GM04504 (cell line): ENCODE data around the gene IGFN1.
"Not testable (repeated sequence)": the region's sequence is repeated elsewhere in the genome, so short reads cannot be mapped to it uniquely, and the experiment has no call there.

Source experiments
- DNase-seq: peaks from one replicate; pipeline ENCODE4 v3.0.0-alpha.2; 2012; ENCODE audit warnings: low read depth

Gene IGFN1

DNA sequence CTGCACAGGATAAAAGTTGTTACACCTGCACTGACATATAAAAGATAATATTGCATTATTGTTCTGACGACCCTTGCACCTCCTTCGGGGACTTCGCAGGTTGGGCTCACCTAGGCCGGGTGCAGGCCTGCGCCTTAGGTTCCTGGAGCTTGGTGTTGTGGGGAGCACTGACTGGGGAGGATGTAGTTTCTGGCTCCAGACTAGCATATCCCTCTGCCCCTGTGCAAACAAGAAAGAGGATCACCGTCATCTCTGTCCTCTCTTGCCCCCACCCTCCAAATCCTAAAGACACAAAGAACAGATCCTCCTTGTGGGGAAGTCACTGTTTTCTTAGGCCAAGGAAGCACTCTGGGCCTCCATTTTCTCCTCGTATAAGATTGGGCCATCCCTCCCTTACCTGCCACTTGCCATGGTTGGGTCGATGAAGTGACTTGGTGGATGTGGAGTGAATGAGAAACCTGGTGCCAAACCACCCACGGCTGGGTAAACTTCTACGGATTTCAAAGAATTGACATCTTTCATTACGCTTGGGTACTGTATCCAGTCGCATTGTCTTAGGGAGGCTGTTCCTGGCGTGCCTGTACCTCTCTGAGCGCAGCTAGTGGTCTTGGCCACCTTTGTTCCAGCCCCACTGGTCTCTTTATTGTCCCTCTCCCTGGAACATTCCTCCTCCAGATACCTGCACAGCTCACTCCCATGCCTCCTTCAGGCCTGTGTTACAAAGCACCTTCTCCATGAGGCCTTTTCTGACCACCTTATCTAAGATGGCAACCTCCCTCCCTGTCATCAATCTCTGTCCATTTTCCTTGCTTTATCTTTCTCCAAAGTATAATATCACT lies 58.3 kb downstream of the IGFN1 start:
- DNase-seq = no peak

DNA sequence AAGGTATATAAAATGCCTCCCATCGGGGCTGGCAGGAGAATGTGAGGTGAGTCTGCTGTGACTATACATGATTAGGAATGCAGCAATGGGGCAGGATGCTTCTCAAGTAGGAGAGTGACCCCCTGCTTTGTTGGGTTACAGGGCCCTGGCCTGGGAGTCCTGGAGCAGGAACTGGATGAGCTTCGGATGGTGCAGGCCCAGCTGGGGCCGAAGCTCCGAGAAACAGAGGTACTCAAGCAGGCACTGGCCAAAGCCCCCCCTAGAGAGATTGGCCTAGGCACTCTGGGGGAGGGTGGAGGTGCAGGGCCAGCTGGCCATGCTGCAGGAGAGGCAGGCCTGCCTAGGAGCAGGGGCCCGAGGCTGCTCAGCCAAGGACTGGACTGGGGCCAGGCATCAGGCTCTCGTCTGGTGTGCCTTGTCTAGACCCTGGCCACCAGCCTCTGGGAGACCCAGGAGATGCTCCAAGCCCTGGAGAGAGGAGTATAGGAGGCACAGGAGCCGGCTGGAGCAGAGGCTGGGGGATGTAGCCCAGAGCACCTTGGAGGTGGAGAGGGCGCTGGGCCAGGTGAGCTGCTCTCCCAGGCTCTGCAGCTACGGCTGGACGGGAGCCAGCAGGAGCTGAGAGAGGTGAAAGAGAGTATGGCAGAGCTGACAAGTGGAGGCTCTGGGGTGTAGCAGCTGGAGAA lies 59.8 kb downstream of the IGFN1 start:
- DNase-seq = no peak

DNA sequence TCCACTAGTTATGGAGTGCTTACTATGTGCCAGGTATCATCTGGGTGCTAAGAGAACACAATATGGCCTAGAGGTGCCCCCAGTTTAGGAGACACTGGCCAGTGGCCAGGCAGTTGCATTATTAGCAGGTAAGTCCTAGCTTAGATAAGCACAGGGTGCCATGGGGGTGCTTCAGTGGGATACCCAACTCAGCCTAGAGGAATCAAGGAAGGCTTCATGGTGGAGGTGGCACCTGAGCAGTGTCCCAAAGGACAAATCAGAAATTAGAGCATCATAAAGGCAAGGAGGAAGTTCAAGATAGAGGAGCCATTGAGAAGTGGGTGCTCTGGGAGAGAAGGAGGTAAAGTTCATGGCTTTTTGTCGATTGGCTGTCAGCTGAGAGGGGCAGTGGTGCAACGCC lies 60.8 kb downstream of the IGFN1 start:
- no peak for DNase-seq

DNA sequence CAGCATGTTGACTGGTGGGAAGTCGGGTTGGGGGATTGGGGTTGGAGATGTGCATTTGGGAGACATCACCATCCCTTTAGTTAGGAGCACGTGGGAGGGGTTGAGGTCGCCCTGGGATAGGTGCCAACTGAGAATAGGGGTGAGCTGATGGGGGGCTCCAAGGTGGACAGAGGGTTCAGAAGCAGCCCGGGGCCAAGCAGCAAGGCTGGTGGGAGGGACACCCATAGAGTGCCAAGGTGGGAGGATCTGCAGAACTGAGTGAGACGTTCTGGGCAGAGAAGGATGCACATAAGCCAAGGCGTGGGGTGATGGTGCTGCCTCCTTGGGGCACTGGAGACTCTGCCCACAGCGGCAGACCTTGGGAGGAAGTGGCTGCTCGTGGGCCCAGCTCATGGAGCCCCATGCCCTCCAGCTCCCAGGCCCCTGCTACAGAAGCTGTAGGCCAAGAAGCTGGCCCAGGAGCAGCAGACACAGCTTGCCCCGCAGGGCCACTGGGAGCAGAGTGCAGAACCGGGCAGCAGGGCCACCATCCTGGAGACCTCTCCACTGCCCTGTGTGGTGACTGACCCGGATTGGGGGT lies 61.3 kb downstream of the IGFN1 start:
- no peak for DNase-seq

DNA sequence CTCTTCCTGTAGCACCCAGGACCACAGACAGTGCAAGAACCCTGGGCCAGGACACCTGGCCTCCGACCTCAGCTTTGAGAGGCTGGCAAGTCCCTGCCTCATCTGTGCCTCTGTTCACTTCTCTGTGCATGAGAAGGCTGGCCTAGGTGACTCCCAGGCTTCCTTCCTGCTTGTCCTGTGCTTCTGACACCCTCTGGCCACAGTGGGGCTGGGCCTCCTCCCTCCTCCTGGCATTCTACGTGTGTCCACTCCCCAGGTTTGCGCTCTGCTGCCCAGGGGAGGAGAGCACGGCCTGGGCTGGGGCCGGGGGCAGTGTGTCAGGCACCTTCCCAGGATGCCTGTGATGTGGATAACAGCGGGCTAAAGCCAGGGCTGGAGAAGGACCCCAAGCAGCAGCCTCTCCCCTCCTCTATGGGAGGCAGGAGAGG lies 62.3 kb downstream of the IGFN1 start:
- no peak for DNase-seq

DNA sequence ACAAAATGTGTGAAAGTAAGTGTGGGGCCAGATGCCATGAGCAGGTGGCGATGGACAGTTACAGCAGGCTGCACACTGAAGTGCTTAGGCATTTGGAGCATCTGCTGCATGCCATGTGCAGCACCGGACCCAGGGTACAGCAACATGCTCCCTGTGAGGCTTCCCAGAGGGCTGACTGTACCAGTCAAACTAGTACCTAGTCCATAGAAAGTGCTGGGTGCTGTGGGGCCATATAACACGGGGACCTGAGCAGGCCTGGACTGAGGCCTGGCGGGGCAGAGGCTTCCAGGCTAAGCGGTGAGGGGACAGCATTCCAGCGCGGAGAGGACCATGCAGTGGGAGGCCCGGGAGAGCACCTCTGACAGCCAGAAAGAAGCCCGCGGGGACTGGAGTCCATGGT lies 62.8 kb downstream of the IGFN1 start:
- no peak for DNase-seq

DNA sequence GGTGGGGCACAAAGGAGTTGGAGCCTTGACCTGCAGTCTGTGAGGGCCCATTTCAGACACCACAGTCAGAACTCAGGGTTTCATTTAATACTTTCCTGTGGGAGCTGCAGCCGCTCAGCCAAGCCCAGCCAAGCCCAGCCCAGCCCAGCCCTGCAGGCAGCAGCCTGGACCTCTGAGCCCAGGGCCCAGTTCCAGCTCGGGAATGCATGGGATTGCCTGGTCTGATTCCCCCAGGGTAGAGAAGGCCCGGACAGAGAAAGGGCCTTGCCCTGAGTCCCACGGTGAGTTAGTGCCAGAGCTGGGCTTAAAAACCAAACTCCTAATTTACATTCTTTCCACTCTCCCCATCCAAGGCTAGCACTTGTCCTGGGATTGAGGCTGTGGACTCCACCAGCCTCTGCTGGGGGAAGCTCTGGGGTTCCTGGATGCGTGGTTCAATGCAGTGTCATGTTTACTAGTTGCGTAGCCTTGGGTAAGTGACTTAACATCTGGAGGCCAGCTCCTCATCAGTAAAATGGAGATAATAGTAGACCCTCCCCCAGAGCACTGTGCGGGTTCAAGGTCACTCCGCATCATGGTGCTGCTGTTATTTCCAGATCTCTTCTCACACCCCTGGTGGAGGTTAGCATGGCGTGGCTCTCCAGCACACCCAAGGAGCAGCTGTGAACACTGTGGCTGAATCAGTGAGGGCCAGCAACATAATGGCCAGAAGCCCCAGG lies 63.4 kb downstream of the IGFN1 start:
- no peak for DNase-seq

DNA sequence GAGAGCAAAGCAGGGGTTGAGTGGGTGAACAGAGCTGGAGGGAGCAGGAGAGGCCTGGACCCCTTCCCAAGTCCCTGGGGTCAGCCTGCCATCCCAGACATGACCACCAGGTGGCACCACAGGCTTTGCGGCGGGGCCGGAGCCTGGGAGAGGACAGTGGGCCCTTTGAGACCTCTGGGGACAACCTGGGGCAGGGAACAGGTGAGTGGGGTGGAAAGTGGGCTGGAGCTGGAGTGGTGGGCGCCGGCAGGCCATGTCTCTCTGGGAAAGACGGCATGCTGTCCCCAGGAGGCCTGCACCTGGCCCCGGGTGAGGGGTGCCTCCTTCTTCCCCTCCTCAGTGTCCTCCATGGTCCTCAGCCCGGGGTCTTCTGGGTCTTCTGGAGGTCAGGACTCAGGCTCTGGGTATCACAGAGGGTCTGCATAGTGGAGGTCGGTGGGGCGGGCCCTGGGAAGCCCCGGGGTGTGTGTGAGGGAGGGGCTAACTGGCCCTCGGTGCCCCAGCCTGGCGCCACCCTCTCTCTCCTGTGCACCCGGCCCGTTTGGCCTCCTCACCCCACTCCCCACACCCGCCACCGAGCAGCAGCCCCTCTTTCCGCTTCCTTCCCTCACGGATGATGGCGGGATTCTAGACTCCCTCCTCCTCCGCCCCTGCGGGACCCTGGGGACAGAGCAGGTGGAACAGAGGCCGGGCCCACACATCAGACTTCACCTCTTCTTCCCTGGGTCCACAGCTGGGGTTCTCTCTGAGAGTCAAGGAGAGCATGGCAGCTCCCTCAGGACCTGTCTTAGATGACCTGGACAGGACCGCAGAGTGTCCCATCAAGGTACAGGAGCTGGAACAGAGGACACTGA lies 64.2 kb downstream of the IGFN1 start:
- DNase-seq = no peak

DNA sequence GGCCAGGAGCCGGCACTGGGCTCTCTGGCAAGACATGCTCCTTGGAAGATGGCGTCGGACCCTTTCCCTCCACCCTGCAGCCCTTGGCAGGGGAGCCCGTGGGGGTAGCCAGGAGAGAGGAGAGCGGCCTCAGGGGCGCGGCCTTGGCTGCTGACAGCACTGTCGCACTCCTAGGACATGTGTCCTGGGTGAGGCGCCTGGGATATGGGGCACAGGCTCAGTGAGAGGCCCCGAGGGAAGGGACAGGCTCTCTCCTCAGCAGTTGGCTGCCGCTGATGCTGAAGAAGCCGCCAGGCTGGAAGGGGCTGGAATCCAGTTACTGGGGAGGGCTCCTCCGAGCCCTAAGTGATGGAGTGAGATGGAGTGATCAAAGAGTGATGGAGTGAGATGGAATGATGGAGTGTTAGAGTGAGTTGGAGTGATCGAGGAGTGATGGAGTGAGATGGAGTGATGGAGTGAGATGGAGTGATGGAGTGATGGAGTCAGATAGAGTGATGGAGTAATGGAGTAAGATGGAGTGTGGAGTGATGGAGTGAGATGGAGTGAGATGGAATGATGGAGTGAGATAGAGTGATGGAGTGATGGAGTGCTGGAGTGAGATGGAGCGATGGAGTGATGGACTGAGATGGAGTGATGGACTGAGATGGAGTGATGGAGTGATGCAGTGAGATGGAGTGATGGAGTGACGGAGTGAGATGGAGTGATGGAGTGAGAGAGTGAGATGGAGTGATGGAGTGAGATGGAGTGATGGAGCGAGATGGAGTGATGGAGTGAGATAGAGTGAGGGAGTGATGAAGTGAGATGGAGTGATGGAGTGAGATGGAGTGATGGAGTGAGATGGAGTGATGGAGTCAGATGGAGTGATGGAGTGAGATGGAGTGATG lies 65.1 kb downstream of the IGFN1 start:
- no peak for DNase-seq

DNA sequence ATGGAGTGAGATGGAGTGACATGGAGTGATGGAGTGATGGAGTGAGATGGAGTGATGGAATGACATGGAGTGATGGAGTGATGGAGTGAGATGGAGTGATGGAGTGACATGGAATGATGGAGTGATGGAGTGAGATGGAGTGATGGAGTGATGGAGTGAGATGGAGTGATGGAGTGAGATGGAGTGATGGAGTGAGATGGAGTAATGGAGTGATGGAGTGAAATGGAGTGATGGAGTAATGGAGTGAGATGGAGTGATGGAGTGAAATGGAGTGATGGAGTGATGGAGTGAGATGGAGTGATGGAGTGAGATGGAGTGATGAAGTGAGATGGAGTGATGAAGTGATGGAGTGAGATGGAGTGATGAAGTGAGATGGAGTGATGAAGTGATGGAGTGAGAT lies 67.5 kb downstream of the IGFN1 start:
- not testable (repeated sequence) for DNase-seq

DNA sequence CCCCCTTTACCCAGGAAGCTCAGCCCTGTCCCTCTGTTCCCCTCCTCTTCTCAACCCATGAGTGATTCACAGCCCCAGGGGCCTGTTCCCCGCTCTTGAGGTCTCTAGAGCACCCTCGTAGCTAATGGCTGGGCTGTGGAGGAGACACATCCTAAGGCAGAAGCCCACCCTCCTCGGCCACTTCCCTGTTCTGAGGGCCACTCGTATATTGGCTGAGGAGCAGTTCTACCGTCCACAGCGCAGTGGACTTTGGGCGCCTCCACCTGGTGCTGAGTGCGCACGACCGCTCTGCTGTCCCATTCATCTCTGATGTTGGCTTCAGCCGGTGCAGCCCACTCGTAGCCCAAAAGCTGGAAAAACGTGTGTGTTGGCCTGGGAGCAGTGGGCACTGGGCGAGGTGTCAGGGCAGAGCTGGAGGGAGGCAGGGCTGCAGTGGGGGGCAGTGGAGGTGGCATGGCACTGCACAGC lies 68.2 kb downstream of the IGFN1 start:
- no peak for DNase-seq

DNA sequence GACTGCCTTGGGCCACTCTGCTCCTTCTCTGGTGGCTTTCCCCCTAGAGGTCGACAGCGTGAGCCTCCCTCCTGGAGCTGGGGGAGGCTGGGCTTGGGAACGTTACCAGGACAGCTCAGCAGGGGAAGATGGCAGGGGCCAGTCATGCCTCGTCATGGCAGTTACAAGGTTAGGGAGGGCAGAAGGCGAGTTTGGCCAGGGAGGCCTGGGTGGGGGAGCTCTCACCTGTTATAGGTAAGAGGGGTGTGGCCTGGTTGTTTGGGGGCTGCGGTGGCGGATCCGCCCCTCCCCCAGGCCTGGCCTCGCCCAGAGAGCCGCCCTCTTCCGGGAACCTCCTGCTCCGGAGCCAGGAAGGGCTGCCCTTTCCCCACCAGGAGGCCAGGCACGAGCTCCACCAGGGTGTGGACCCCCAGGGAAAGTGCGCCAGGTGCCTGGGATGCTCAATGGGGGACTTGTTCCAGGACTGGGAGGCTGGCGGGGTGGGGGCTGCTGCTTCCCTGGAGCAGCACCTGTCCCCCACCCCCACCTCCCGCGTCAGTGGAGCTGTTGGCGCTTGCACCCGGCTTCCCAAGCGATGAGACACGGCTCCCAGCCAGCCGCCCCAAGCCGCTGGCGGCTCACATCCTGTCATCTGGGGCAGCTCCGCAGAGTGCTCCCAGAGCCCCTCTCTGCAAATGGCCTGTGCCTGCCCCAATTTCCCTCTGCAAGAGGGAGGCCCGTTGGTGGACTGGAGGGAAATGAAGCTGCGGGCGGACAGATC lies 69.0 kb downstream of the IGFN1 start:
- DNase-seq = no peak

DNA sequence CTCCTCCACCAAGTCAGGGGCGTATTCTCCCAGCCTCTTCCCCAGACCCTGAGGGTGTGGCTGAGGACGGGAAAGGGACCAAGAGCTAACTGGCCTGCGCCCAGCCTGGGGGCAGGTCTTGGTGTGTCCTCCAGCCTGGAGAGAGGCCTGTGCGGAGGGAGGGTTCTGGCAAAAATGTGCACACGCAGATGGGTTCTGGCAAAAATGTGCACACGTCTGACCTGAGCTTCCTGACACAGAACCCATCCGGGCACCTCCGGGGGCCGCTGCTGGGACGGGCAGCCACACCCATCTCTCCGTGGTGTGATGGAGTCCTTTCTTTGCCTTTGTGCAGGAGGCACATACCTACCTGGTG lies 69.6 kb downstream of the IGFN1 start:
- DNase-seq = no peak

DNA sequence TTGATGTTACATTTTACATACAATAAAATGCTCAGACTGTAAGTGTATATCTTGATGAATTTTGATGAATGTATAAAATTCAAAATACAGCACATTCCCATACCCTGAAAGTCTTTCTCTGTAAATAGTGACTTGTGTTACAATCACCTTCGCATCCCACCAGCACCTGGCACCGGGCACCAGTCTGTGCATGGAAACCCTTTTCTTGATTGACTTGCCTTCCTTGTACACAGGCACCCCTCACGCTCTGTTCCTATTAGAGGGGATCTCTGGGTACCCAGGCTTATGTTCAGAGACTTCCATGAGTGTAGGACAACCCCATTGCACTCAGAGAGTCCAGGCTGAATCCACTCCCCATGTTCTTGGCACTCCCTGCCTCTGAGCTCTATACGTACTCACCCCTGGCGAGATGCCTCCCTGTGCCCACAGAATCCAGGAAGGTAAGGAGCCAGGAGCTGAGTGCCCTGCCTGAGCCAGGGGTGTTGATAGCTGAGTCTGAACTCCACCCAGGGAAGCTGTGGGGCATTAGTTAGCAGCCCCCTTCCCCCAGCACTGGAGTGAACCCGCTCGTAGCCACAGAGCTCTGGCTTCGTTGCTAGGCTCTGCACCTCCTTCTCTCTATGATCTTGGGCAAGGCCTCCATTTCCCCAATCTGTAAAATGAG lies 70.2 kb downstream of the IGFN1 start:
- no peak for DNase-seq

DNA sequence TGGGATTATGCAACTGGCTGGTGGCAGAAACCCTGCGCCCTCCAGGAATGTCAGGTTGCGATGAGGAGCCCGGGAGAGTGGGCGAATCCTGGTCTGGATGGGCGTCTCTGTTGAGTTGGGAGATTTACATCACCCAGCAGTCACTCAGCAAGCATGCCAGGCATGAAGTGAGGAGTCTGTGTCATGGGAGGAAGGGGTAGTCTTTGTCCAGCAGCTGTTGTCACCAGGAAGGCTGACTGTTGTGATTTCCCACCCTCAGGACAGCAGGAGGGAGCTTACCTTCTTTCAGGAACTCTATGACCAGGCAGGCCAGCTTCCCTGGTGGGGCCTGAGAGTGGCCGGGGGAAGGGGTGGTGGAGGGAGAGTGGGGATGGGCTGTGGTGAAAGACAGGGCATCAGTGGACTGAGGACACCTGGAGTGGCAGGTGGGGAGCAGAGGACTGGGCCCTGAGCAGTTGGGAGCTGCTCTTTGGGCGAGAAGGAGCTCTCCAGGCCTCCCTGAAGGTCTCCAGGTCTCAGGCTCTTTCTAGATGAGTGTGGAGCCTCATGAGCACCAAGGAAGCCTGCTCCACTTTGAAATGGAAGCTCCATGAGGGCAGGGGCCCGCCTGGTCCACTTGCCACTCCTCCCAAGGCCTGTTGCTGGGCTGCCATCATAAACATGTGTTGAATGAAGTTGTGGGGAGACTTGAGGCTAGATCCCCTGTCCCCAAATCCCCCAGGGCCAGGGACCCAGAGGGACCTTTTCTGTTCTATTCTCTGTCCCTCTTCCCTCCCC lies 71.3 kb downstream of the IGFN1 start:
- no peak for DNase-seq

DNA sequence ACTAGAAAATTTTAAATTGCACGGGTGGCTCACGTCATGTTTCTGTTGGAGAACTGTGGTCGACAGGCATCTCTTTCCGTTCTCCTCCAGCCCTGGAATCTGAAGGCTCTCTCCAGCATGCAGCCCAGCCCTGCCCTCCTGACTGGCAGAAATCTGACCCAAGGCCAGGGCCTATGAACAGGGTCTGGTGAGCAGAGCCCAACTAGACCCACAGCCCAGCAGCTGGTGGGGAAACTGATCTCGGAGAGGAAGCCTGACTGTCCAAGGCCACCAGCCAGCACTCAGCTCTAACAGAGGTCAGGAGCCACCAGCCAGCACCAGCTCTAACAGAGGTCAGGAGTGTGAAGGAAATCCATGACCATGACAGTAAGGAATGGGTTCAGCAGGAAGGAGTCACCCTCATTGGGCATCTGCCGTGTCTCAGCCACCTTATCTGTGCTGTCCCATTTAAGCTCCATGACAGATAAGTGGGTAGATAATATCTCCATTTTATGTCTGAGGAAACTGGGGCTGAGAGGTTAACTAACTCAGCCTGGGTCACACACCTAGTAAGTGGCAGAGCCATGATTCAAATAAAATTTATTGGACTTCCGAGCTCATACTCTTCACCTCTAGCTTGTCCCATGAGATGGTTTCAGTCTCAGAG lies 72.5 kb downstream of the IGFN1 start:
- DNase-seq = no peak

DNA sequence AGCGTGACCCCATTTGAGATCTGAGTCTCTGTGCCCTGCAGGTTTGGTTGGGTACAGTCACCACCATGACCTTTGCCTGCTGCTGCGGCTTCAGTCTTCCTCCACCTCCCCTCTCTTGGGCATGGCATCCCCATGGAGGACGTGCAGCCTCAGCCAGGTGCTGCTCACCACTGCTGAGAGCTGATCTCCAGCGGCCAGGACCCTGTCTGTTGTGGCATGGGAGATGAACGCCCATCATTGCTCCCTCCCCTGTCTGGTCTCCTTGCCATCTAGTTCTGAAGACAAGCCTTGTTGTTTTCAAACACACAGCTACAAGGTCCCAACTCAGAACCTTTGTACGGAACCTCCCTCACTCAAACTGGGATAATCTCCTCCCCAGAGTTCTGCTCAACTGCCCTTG lies 73.4 kb downstream of the IGFN1 start:
- DNase-seq = no peak

DNA sequence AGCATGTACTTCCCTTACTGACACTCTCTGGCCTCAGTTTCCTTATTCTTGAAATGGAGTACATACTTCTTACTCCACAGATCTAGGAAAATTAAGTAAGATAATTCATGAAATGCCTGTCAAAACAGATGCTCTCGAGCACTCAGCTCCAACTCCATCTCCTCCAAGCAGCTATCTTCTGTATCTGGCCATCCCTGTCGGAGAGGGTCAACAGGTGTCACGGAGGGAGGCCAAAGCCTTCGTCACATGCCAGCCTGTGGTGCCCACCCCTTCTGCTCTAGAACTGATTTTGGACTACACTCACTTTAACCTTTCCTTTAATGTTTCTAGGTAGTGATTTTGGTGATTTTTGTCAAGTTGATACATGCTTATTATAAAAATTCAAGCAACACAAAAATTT lies 73.9 kb downstream of the IGFN1 start:
- DNase-seq = no peak
